ENCODE data around the gene PLSCR2.

- no peak for TF ChIP-seq CTCF (IDR thresholded peaks at IDR 0.05; ENCODE audit: insufficient read depth, low read length, poor library complexity, severe bottlenecking)
- no peak for TF ChIP-seq EZH2phosphoT487 (conservative IDR thresholded peaks at IDR 0.05; ENCODE audit: low read length)
Measured at GRCh38 chr3:146449613-146450012, 19.7 kb downstream of the PLSCR2 start.
